Activated B cell treated with CpG ODN at 0.5 μM for 24 hours (primary cell): ENCODE results near the gene SLC2A10. TPM values are rescaled to one million over a fixed set of nuclear protein-coding genes. Genes with fewer than 3 reads are reported as not detected.

Experiments used
- ATAC-seq: fragments of 200-7000 bp; cut with Tn5 transposase; one replicate; pipeline ENCODE4 v1.10.0; 2021; ENCODE audit warnings: low read depth, mild to moderate bottlenecking, moderate library complexity
- CTCF ChIA-PET: fragments of 350-600 bp; sonication (Branson Sonifier 250); formaldehyde crosslinking; loops from one replicate; lab custom pipeline; 2021; ENCODE audit warnings: antibody characterized with exemption; lab: Charles Lee
- POLR2A ChIA-PET: fragments of 350-600 bp; sonication (Branson Sonifier 250); formaldehyde crosslinking; loops from one replicate; lab custom pipeline; 2021; ENCODE audit warnings: antibody characterized with exemption; lab: Charles Lee
- DNase-seq: peaks from one replicate; pipeline ENCODE4 v3.0.0; 2022
- H3K27ac Mint-ChIP-seq: one replicate; pipeline ENCODE4 v1.8.0; 2020; ENCODE audit warnings: mixed read lengths
- H3K27me3 Mint-ChIP-seq: one replicate; pipeline ENCODE4 v1.8.0; 2021; ENCODE audit warnings: mixed read lengths
- H3K36me3 Mint-ChIP-seq: one replicate; pipeline ENCODE4 v1.8.0; 2021; ENCODE audit warnings: low read depth, mixed read lengths
- H3K4me1 Mint-ChIP-seq: one replicate; pipeline ENCODE4 v1.8.0; 2021; ENCODE audit warnings: mixed read lengths
- H3K4me3 Mint-ChIP-seq: one replicate; pipeline ENCODE4 v1.8.0; 2020; ENCODE audit warnings: mild to moderate bottlenecking, mixed read lengths
- H3K9me3 Mint-ChIP-seq: one replicate; pipeline ENCODE4 v1.8.0; 2020; ENCODE audit warnings: mixed read lengths
- intact Hi-C: fragments of 100-400 bp; cut with micrococcal nuclease; formaldehyde crosslinking; loops from one replicate; pipeline ENCODE4 v1.15.1; 2024
- total RNA-seq: library from RNA; stranded (reverse); gene quantifications from 2 replicates; pipeline ENCODE4 v1.2.3, GENCODE V29; 2022
- TF ChIP-seq, protein P1 (sequence below): fragments of 200-600 bp; IDR thresholded peaks from one replicate; pipeline ENCODE4 v1.8.0; 2022; ENCODE audit warnings: antibody characterized with exemption, mild to moderate bottlenecking

Gene SLC2A10
- total RNA-seq, 1 donor from 2014 or later: not detected

DNA sequence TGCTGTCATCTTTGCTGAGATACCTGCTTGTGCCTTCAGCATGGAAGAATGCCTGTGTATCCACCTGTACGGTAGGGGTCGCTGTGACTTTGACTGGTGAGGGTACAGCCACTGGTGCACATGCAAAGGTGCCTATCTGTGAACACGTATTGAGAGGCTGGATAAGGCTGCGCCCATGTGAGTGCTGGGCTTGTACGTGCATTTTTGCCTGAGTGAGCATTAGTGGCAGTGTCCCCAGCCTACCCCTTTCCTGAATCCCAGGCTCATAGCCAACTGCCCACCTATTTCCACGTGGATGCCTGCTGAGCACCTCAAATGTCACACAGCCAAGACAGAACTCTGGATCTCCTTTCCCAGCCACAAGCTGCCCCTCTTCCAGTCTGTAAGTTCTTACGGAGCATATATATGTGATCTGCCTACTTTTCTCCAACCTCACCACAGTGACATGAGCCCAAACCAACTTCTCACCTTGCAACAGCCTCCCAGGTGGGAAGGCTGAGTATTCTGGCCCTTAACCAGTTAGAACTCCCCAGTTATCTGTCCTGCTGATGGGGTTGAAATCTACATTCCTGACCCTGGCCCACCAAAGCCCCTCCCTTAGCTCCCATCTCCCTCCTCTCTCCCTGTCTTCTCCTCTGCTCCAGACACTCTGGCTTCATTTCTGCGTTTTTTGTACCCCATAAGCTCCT is 1.1 kb upstream of the SLC2A10 start:
- DNase-seq: no peak
- peaks cover 10% of the 10 kb centered on the region for H3K4me1 Mint-ChIP-seq
- peaks cover 9% of the 10 kb centered on the region for H3K9me3 Mint-ChIP-seq
- CTCF ChIA-PET: no interaction called here
- TF ChIP-seq, protein P1, sequence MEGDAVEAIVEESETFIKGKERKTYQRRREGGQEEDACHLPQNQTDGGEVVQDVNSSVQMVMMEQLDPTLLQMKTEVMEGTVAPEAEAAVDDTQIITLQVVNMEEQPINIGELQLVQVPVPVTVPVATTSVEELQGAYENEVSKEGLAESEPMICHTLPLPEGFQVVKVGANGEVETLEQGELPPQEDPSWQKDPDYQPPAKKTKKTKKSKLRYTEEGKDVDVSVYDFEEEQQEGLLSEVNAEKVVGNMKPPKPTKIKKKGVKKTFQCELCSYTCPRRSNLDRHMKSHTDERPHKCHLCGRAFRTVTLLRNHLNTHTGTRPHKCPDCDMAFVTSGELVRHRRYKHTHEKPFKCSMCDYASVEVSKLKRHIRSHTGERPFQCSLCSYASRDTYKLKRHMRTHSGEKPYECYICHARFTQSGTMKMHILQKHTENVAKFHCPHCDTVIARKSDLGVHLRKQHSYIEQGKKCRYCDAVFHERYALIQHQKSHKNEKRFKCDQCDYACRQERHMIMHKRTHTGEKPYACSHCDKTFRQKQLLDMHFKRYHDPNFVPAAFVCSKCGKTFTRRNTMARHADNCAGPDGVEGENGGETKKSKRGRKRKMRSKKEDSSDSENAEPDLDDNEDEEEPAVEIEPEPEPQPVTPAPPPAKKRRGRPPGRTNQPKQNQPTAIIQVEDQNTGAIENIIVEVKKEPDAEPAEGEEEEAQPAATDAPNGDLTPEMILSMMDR: no peak
- no peak for ATAC-seq
- H3K27me3 Mint-ChIP-seq: peaks cover 57% of the 10 kb centered on the region
- no peaks in the 10 kb centered on the region for H3K36me3 Mint-ChIP-seq
- POLR2A ChIA-PET: no interaction called here
- H3K27ac Mint-ChIP-seq: no peak overlapping the region
- H3K4me3 Mint-ChIP-seq: no peak overlapping the region
- intact Hi-C loops: no loop called here

DNA sequence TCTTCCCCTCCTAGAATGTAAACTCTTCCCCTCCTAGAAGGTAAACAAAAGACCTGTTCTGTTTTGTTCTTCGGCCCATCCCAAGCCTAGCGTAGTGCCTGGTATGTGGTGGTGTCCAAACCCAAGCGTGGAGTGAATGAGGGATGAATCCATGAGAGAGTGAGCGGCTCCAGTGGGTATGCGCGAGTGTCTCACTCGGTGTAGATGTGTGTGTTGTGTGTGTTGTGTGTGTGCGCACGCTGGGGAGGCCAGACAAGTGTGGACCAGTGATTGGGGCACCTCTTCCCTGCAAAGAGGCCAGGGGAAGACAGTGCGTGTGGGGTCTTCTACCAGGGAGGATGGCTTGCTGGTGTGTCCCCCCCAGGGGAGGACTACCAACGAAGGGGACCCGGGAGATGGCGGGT is 392 bp upstream of the SLC2A10 start:
- POLR2A ChIA-PET: no interaction called here
- no peak overlapping the region for H3K27ac Mint-ChIP-seq
- intact Hi-C loops: no loop called here

DNA sequence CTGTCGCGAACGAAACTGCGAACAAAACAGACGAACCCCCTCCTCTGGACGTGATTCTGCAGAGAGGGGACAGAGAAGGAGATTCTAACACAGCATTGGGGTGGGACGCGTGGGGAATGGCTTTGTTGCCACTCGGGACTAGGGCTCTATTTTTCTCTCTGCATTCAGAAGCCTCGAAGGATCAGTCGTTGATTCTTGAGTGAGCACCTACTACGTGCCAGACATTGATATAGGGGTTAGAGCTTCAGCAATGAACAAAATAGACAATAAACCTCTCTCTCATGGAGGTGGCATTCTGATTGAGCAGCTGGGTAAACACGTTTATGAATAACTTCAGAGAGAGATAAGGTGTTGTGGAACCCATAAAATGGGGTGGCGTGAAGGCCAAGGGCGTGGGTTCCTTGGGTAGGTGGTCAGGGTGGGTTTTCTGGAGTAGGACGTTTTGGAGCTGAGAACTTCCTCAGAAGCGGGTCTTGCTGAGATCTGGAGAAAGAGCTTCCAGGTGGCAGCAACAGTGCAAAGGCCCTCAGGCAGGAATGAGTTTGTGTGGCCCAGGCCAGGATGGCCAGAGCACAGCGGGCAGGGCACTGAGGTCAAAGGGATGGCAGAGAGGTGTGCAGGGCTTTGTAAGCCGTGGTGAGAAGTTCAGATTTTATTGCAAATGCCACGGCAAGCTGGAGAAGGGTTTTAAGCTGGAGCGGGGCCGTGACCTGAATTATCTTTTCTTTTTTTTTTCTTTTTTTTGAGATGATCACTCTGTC is 884 bp downstream of the SLC2A10 start:
- H3K27ac Mint-ChIP-seq: no peak overlapping the region
- peak overlapping the region; percentile 60 for H3K4me3 Mint-ChIP-seq
- POLR2A ChIA-PET: no interaction called here
- DNase-seq (no peak), ATAC-seq (no peak)
- CTCF ChIA-PET: no interaction called here
- TF ChIP-seq, protein P1: no peak
- H3K36me3 Mint-ChIP-seq: no peaks in the 10 kb centered on the region
- H3K4me1 Mint-ChIP-seq: peaks cover 10% of the 10 kb centered on the region
- H3K27me3 Mint-ChIP-seq: peaks cover 66% of the 10 kb centered on the region
- H3K9me3 Mint-ChIP-seq: peaks cover 9% of the 10 kb centered on the region
- intact Hi-C loops: no loop called here

More for the DNA sequence above, 392 bp upstream of the SLC2A10 start:
- Mint-ChIP-seq H3K9me3 (peaks cover 9% of the 10 kb centered on the region), H3K27me3 (peaks cover 60% of the 10 kb centered on the region), H3K36me3 (no peaks in the 10 kb centered on the region), H3K4me3 (peak overlapping the region; percentile 70), H3K4me1 (peaks cover 10% of the 10 kb centered on the region)
- ATAC-seq: no peak
- CTCF ChIA-PET: no interaction called here
- TF ChIP-seq, protein P1: no peak
- no peak for DNase-seq

DNA sequence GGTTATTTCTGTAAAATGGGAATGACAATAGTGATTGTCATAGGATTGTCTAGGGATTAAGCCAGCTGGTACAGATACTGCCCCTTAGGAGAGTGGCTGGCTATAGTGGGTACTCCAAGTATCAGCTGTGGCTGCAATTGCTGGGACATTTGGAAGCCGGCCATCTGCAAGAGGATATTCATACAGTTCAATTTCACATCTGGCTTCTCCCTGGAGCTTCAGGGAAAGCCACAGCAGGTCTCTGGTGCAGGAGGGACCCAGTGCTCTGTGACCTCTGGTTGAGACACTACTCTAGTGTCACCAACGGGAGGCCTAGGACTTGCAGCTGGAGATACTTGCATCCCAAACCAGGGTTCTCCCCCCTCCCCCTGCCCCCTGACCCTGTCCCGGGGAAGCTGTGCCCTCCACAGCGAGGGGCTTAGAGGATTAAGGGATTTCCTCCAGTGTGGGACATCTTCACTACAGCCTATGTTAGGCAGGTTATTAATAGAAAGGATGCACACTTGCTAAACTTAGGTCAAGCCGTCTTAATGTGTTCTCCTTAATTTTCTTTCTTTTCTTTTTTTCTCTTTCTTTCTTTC is 2.7 kb downstream of the SLC2A10 start:
- ChIA-PET CTCF (no interaction called here), POLR2A (interaction anchor here (0.7 kb wide), 1 partner anchor 25 kb away, joined by 4 read pairs; no protein-coding TSS in a partner anchor)
- DNase-seq: no peak
- Mint-ChIP-seq H3K27ac (no peak overlapping the region), H3K27me3 (peaks cover 62% of the 10 kb centered on the region), H3K9me3 (peaks cover 2% of the 10 kb centered on the region), H3K36me3 (no peaks in the 10 kb centered on the region), H3K4me1 (peaks cover 10% of the 10 kb centered on the region), H3K4me3 (no peak overlapping the region)
- TF ChIP-seq, protein P1: no peak
- intact Hi-C loops: no loop called here
- ATAC-seq: no peak
